ES-I3 (cell line): ENCODE results near the gene TMEM154.
"Not testable (repeated sequence)": the region's sequence is repeated elsewhere in the genome, so short reads cannot be mapped to it uniquely, and the experiment has no call there.

Experiments used
- H3K36me3 ChIP-seq: 2 replicates; pipeline ENCODE4 v1.6.1; 2013; ENCODE audit warnings: mild to moderate bottlenecking, low read length, control low read depth, moderate library complexity; ENCODE audit not compliant: insufficient read depth
- H3K4me1 ChIP-seq: 2 replicates; pipeline ENCODE4 v1.6.1; 2013; ENCODE audit warnings: mild to moderate bottlenecking, control low read depth, low read length; ENCODE audit not compliant: insufficient read depth
- H3K9ac ChIP-seq: 2 replicates; pipeline ENCODE4 v1.6.1; 2013; ENCODE audit warnings: low read depth, mild to moderate bottlenecking, low read length, moderate library complexity
- H3K9me3 ChIP-seq: 2 replicates; pipeline ENCODE4 v1.6.1; 2013; ENCODE audit warnings: mild to moderate bottlenecking, low read length, moderate library complexity; ENCODE audit not compliant: control insufficient read depth, insufficient read depth

TMEM154 gene

GRCh38 chr4:152666946-152667345 lies 12.9 kb downstream of the TMEM154 start:
- no peak overlapping the region for H3K9ac ChIP-seq
- no peaks in the 10 kb centered on the region for H3K9me3 ChIP-seq
- H3K4me1 ChIP-seq, result peaks cover 11% of the 10 kb centered on the region
- no peaks in the 10 kb centered on the region for H3K36me3 ChIP-seq

GRCh38 chr4:152665691-152666395 lies 14.0 kb downstream of the TMEM154 start:
- Histone ChIP-seq H3K36me3 (no peaks in the 10 kb centered on the region), H3K9me3 (no peaks in the 10 kb centered on the region), H3K9ac (no peak overlapping the region), H3K4me1 (peaks cover 11% of the 10 kb centered on the region)

GRCh38 chr4:152664067-152664378 lies 15.8 kb downstream of the TMEM154 start:
- H3K4me1 ChIP-seq, result peaks cover 11% of the 10 kb centered on the region

GRCh38 chr4:152663203-152664066 lies 16.4 kb downstream of the TMEM154 start:
- Histone ChIP-seq H3K36me3 (no peaks in the 10 kb centered on the region), H3K4me1 (peaks cover 6% of the 10 kb centered on the region), H3K9ac (no peak overlapping the region), H3K9me3 (no peaks in the 10 kb centered on the region; the same call in 1 of the 2 replicates)

More at GRCh38 chr4:152664067-152664378, 15.8 kb downstream of the TMEM154 start:
- not testable (repeated sequence) for H3K36me3 ChIP-seq, H3K9ac ChIP-seq, H3K9me3 ChIP-seq

- H3K9ac ChIP-seq, result no peak overlapping the region
- peaks cover 5% of the 10 kb centered on the region; the same call in 1 of the 2 replicates for H3K9me3 ChIP-seq
- no peaks in the 10 kb centered on the region for H3K36me3 ChIP-seq
- peaks cover 4% of the 10 kb centered on the region for H3K4me1 ChIP-seq
These were observed 18.1 kb downstream of the TMEM154 start for GRCh38 chr4:152661649-152662048.

GRCh38 chr4:152660526-152660925 lies 19.3 kb downstream of the TMEM154 start:
- Histone ChIP-seq H3K9me3 (peaks cover 5% of the 10 kb centered on the region; the same call in 1 of the 2 replicates), H3K9ac (no peak overlapping the region), H3K36me3 (no peaks in the 10 kb centered on the region), H3K4me1 (peaks cover 8% of the 10 kb centered on the region)

- Histone ChIP-seq H3K9me3 (peaks cover 5% of the 10 kb centered on the region; the same call in 1 of the 2 replicates), H3K4me1 (peaks cover 11% of the 10 kb centered on the region), H3K36me3 (no peaks in the 10 kb centered on the region), H3K9ac (no peak overlapping the region)
These were observed 20.0 kb downstream of the TMEM154 start for GRCh38 chr4:152659806-152660205.

GRCh38 chr4:152657657-152658056 lies 22.1 kb downstream of the TMEM154 start:
- H3K9me3 ChIP-seq, result peaks cover 5% of the 10 kb centered on the region; the same call in 1 of the 2 replicates
- H3K9ac ChIP-seq, result no peak overlapping the region
- H3K36me3 ChIP-seq, result no peaks in the 10 kb centered on the region
- peaks cover 11% of the 10 kb centered on the region for H3K4me1 ChIP-seq

GRCh38 chr4:152655272-152656129 lies 24.3 kb downstream of the TMEM154 start:
- H3K4me1 ChIP-seq, result peaks cover 11% of the 10 kb centered on the region
- H3K36me3 ChIP-seq, result no peaks in the 10 kb centered on the region

GRCh38 chr4:152652102-152652501 lies 27.7 kb downstream of the TMEM154 start:
- no peaks in the 10 kb centered on the region for H3K9me3 ChIP-seq
- no peaks in the 10 kb centered on the region for H3K36me3 ChIP-seq
- H3K4me1 ChIP-seq, result peaks cover 11% of the 10 kb centered on the region
- H3K9ac ChIP-seq, result no peak overlapping the region

More at GRCh38 chr4:152655272-152656129, 24.3 kb downstream of the TMEM154 start:
- peaks cover 5% of the 10 kb centered on the region; the same call in 1 of the 2 replicates for H3K9me3 ChIP-seq
- no peak overlapping the region for H3K9ac ChIP-seq

GRCh38 chr4:152651473-152652060 lies 28.2 kb downstream of the TMEM154 start:
- H3K4me1 ChIP-seq, result peaks cover 11% of the 10 kb centered on the region
- H3K9me3 ChIP-seq, result no peaks in the 10 kb centered on the region
- no peak overlapping the region for H3K9ac ChIP-seq
- no peaks in the 10 kb centered on the region for H3K36me3 ChIP-seq

- H3K4me1 ChIP-seq, result peaks cover 15% of the 10 kb centered on the region
- no peaks in the 10 kb centered on the region for H3K9me3 ChIP-seq
- H3K36me3 ChIP-seq, result no peaks in the 10 kb centered on the region
- no peak overlapping the region for H3K9ac ChIP-seq
These were observed 33.6 kb downstream of the TMEM154 start for GRCh38 chr4:152646221-152646620.

GRCh38 chr4:152644130-152644529 lies 35.7 kb downstream of the TMEM154 start:
- Histone ChIP-seq H3K4me1 (peaks cover 19% of the 10 kb centered on the region), H3K9me3 (no peaks in the 10 kb centered on the region), H3K9ac (no peak overlapping the region), H3K36me3 (no peaks in the 10 kb centered on the region)
